ENCODE measurements around the gene C8B. TPM values are rescaled to one million over a fixed set of nuclear protein-coding genes. Genes with fewer than 3 reads are reported as not detected.

The C8B gene
- total RNA-seq, 1 experiment from 2014 or later: not detected

DNA sequence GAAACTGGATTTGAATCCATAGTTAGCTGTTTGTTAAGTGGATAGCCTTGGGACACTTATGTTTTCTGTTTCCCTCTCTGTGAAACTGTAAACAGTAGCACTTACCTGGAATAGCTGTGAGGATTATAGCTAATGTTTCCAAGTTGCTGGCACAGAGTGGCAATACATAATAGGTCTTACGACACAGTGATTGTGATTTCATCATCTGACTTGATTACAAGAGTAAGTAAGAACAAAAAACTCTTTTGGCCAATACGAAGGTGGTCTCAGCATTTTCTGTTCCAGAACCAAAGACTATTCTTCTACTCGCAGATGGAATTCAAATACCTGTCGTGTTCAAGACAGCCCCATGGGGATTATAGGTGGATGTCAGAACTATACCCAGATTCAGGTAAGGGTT lies 2.1 kb downstream of the C8B start:
- Histone ChIP-seq H3K4ac (ENCODE audit: low read depth, low read length) (no peak overlapping the region), H3K14ac (ENCODE audit: insufficient read depth, low read length) (no peak overlapping the region), H2BK120ac (ENCODE audit: low read depth, low read length, poor library complexity, severe bottlenecking) (no peak overlapping the region), H3K18ac (ENCODE audit: insufficient read length, low read depth, low read length) (no peak overlapping the region), H4K8ac (replicated peaks; ENCODE audit: insufficient read length, low read depth, low read length) (no peak overlapping the region), H2AK5ac (ENCODE audit: insufficient read length, low read length) (no peak overlapping the region), H4K20me1 (ENCODE audit: control insufficient read depth, insufficient read depth, insufficient read length) (no peaks in the 10 kb centered on the region), H3K23me2 (ENCODE audit: insufficient read length, low read depth, low read length, poor library complexity, severe bottlenecking) (no peaks in the 10 kb centered on the region), H2BK20ac (ENCODE audit: low read depth, low read length, poor library complexity, severe bottlenecking) (no peak overlapping the region), H3K4me2 (ENCODE audit: insufficient read depth, insufficient read length, low read length) (no peak overlapping the region), H2AFZ (ENCODE audit: low read length) (no peak overlapping the region), H3K56ac (ENCODE audit: insufficient read length, low read depth, low read length) (no peak overlapping the region), H3K27me3 (ENCODE audit: insufficient read depth, low read length) (no peaks in the 10 kb centered on the region), H2BK12ac (ENCODE audit: insufficient read length, low read depth, low read length) (no peak overlapping the region), H4K91ac (ENCODE audit: insufficient read length, low read depth, low read length) (no peak overlapping the region), H3T11ph (ENCODE audit: low read length) (no peak overlapping the region), H3K79me2 (ENCODE audit: insufficient read depth, low read length) (no peaks in the 10 kb centered on the region), H3K9me3 (ENCODE audit: control insufficient read depth, low read depth, low read length) (no peaks in the 10 kb centered on the region), H3K27ac (ENCODE audit: insufficient read length, low read depth, low read length) (no peak overlapping the region), H3K9ac (ENCODE audit: extremely low read depth, insufficient read length, low read length) (no peak overlapping the region), H2BK15ac (ENCODE audit: low read depth, low read length) (no peak overlapping the region), H3K4me1 (ENCODE audit: insufficient read depth, low read length) (no peaks in the 10 kb centered on the region), H3K23ac (ENCODE audit: insufficient read length, low read depth, low read length) (no peak overlapping the region), H2BK5ac (ENCODE audit: insufficient read length, low read length) (no peak overlapping the region), H3K79me1 (ENCODE audit: insufficient read depth, low read depth, low read length, poor library complexity, severe bottlenecking) (no peaks in the 10 kb centered on the region), H4K5ac (ENCODE audit: insufficient read length, low read depth, low read length) (no peak overlapping the region)
- WGBS (ENCODE audit: extremely low coverage, insufficient read length, low lambda C conversion rate): no CpG with 5 or more reads among the region's 4 CpGs
- Mint-ChIP-seq H3K4me1 (0 out of 4 replicates have a peak, but pooled peaks cover 0 to 5% of the 10 kb centered on the region in 2 experiments), H3K36me3 (ENCODE audit: insufficient read depth in 1 of 3, low read depth in 3 of 3) (no peaks in the 10 kb centered on the region), H3K27ac (no peak overlapping the region), H3K27me3 (ENCODE audit: low read depth) (peaks cover 2% of the 10 kb centered on the region; the same call in 1 of the 2 replicates), H3K4me3 (no peak overlapping the region), H3K9me3 (no peaks in the 10 kb centered on the region)
- TF ChIP-seq, protein P1, sequence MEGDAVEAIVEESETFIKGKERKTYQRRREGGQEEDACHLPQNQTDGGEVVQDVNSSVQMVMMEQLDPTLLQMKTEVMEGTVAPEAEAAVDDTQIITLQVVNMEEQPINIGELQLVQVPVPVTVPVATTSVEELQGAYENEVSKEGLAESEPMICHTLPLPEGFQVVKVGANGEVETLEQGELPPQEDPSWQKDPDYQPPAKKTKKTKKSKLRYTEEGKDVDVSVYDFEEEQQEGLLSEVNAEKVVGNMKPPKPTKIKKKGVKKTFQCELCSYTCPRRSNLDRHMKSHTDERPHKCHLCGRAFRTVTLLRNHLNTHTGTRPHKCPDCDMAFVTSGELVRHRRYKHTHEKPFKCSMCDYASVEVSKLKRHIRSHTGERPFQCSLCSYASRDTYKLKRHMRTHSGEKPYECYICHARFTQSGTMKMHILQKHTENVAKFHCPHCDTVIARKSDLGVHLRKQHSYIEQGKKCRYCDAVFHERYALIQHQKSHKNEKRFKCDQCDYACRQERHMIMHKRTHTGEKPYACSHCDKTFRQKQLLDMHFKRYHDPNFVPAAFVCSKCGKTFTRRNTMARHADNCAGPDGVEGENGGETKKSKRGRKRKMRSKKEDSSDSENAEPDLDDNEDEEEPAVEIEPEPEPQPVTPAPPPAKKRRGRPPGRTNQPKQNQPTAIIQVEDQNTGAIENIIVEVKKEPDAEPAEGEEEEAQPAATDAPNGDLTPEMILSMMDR (conservative IDR thresholded peaks at IDR 0.05): no peak
- DNase-seq: no peak

Data from H9 (cell line).